ENCODE results near the gene HAPLN1.
"Not testable (repeated sequence)": the region's sequence is repeated elsewhere in the genome, so short reads cannot be mapped to it uniquely, and the experiment has no call there.

Gene HAPLN1

GRCh38 chr5:83720836-83721537, at the start of gene HAPLN1:
Gene HAPLN1 (minus strand): TSS chr5:83720855. CDS start chr5:83673523, 47,332 bp downstream.
- no peak for DNase-seq (ENCODE audit: low spot score)

DNA sequence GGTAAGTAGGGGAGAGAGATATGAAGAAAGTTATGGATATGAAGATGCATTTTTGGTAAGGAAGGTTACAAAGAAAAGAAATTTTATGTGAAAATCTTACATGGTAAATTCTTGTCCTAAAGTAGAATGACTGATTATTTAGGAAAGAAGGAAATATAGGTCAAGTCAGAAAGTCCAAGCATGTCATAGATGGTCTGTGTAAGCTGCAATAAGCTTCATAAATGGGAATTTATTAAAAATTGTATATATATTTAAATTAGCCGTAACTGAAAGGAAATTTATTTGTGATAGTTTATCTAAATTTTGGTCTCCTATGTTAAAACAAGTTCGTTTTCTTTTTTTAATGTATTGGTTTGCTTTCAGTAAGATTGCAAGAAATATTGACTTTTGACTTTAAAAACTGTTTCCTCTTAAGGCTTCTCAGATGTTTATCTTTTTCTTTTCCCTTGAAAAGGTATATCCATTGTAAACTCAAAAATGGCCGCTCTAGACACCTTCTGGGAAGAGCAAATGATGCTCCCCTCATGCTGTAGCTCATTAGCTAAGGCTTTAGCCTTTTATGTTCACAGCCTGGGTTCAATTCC, 46.8 kb upstream of the HAPLN1 start:
- no peak for DNase-seq (ENCODE audit: low spot score)

DNA sequence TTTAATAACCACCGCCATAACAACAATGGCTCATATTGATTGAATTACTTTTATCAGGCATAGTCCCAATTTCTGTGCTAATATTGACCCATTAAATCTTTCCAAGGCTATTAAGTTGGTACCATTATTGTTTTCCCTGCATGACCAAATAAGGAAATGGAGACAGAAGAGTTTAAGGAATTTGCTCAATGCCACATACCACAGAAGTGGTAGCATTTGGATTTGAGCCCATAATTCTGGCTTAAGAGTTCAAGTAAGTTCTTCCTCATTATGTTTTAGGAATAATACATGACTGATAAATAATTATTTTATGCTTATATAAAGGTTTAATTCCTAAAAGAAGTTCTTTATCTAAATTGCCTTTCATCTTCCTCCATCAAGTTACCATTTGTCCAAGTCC, 43.4 kb upstream of the HAPLN1 start:
- DNase-seq (ENCODE audit: low spot score), result no peak

- DNase-seq (ENCODE audit: low spot score), result no peak
Measured at GRCh38 chr5:83760579-83760978, 39.9 kb upstream of the HAPLN1 start.

DNA sequence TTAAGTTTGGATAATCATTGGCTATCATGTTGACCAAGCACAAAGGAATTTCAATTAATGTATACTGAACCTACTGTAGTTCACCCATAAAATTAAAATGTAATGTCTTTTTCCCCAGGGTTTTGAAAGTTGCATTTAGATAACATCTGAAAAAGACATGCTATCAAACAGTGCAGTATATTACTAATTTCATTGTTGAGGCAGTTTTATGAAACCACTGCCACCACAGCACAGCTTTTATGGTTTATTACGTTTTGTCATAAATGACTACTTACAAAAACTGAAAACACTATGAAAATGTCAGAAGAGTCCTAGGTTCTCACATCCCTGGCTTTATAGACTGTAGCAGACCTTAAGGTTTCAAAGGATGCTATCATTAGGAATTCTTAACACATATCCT, 32.0 kb upstream of the HAPLN1 start:
- no peak for DNase-seq (ENCODE audit: low spot score)

GRCh38 chr5:83751201-83751600, 30.5 kb upstream of the HAPLN1 start:
- DNase-seq (ENCODE audit: low spot score), result no peak

- no peak for DNase-seq (ENCODE audit: low spot score)
Measured at GRCh38 chr5:83750749-83751148, 30.1 kb upstream of the HAPLN1 start.

GRCh38 chr5:83745816-83746215, 25.2 kb upstream of the HAPLN1 start:
- no peak for DNase-seq (ENCODE audit: low spot score)

DNA sequence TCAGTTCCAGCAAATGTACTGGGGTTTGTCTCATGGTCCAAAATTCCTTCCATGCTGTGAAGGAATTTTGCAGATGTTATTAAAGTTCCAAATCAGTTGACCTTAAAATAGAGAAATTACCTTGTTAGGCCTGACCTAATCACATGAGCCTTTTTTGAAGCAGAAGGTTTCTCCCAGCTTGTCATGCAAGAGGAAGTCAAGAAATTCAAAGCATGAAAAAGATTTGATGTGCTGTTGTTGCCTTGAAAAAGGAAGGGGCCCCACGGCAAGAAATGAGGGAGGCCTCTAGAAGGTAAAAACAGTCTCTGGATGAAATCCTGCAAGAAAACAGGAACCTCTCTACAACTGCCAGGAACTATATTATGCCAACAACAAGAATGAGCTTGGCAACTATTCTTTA, 24.2 kb upstream of the HAPLN1 start:
- DNase-seq (ENCODE audit: low spot score), result no peak

GRCh38 chr5:83742089-83742488, 21.4 kb upstream of the HAPLN1 start:
- no peak for DNase-seq (ENCODE audit: low spot score)

- DNase-seq (ENCODE audit: low spot score), result no peak
Measured at GRCh38 chr5:83741571-83741970, 20.9 kb upstream of the HAPLN1 start.

- DNase-seq (ENCODE audit: low spot score), result no peak
Measured at GRCh38 chr5:83740741-83741140, 20.1 kb upstream of the HAPLN1 start.

GRCh38 chr5:83736169-83736568, 15.5 kb upstream of the HAPLN1 start:
- not testable (repeated sequence) for DNase-seq (ENCODE audit: low spot score)

DNA sequence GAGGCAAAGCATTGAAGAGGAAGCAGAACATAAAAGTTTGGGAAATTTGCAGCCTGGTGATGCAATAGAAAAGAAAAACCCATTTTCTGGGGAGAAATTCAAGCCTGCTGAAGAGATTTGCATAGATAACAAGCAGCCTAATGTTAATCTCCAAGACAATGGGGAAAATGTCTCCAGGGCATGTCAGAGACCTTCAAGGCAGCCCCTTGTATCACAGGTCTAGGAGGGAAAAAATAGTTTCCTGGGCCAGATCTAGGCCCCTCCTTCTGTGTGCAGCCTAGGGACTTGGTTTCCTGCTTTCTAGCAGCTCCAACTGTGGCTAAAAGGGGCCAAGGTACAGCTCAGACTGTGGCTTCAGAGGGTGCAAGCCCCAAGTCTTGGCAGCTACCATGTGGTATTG, 14.4 kb upstream of the HAPLN1 start:
- not testable (repeated sequence) for DNase-seq (ENCODE audit: low spot score)

DNA sequence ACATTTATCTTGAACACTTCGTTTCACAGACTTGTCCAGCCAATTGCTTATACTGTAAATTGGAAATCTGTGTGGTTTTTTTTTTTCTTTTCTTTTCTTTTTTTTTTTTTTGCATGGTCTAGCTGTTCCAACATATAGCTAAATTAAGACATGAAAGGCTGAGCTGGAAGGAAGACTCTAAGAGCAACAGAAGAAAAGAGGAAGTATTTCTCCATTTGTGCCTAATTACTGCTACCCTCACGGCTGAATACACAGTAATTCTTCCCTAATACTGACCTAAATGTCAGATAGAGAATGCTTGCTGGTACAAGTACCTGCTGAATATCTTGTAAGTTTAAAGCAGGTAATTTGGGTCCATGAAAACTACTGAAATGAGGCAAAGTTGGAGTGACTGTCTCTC, 11.0 kb upstream of the HAPLN1 start:
- no peak for DNase-seq (ENCODE audit: low spot score)

DNA sequence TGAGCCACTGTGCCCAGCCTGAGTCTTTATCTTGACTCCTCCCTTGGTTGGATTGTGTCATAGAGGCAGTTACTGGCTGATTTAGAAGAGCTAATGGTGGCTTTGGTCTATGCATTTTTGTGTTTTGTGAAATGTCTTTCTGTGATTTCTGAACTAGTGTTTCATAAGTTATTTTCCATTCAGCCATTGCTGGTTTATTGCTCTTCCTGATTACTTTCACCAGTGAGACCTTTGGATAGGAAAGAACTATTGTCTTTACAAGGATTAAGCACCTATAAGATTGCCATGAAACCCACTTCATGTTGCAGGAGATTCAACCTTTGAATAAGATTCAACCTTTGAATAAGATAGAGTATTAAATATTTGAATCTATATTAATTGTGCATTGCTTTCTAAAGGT, 8.7 kb upstream of the HAPLN1 start:
- DNase-seq (ENCODE audit: low spot score), result no peak

- no peak for DNase-seq (ENCODE audit: low spot score)
Measured at GRCh38 chr5:83726912-83727311, 6.3 kb upstream of the HAPLN1 start.

DNA sequence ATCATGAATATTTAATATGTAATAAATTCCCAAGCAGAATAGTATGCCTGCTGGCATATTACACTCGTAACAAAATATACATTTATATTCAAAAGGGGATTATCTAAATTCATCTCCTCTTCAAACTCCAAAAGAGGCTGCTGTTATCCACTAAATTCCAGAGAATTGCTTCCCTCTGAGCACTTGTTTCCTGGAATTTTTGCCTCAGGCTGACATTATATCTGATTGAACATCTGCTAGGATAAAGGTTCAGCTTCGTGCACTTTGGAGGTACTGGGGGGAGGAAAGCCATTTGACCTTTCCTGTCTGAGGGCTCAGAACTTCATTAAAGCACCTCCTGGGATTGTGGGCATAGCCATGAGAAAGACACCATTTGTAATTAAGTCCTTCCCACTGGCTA, 4.3 kb upstream of the HAPLN1 start:
- no peak for DNase-seq (ENCODE audit: low spot score)

- DNase-seq (ENCODE audit: low spot score), result no peak
Measured at GRCh38 chr5:83724001-83724400, 3.3 kb upstream of the HAPLN1 start.

DNA sequence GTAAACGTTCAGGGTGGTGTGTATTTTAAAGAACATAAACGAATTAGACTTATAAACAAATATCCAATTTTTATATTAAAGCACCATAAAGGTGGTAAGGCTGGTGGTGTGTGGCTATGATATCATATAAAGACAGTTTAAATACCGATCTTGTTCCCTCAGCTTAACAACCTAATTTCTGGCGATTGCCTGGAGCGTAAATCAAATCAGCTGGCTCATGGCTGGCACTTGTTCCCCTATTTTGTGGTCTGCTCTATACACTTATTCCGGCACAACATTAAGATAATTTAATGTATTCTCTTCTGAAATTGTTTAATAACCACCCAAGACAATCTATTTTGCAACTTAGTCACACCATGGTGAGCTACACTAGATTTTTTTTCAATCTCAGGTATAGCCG, 2.4 kb upstream of the HAPLN1 start:
- DNase-seq (ENCODE audit: low spot score), result no peak

GRCh38 chr5:83721953-83722901, 1.6 kb upstream of the HAPLN1 start:
- peak; percentile 67 for DNase-seq (ENCODE audit: low spot score)

- no peak for DNase-seq (ENCODE audit: low spot score)
Measured at GRCh38 chr5:83718936-83719495, 1.6 kb downstream of the HAPLN1 start.
